Panc1 (cell line): ENCODE measurements around the gene ZBP1.

Experiments used
- CTCF ChIP-seq: fragments of 450-650 bp; IDR thresholded peaks from 2 replicates; pipeline ENCODE4 v1.5.1; 2017; ENCODE audit warnings: mild to moderate bottlenecking
- SIN3A ChIP-seq: IDR thresholded peaks from 2 replicates; pipeline ENCODE4 v1.6.1; 2012; ENCODE audit warnings: low read depth, mild to moderate bottlenecking, low read length, moderate library complexity, borderline replicate concordance; ENCODE audit not compliant: insufficient read depth
- TCF7L2 ChIP-seq: IDR thresholded peaks from 2 replicates; pipeline ENCODE4 v1.6.1; 2011; ENCODE audit warnings: mild to moderate bottlenecking, low read depth, low read length, inconsistent platforms

- TF ChIP-seq CTCF (no peak), SIN3A (no peak), TCF7L2 (no peak)
Observed at GRCh38 chr20:57591289-57592229, 28.7 kb downstream of the ZBP1 start.
